SJSA1 (cell line): Measurements from ENCODE around the gene LAPTM4A. TPM values are rescaled to one million over a fixed set of nuclear protein-coding genes. Genes with fewer than 3 reads are reported as not detected.
A peak's percentile ranks its signal among the peaks of the same experiment; 100 is the strongest.
"Not testable (repeated sequence)": the region's sequence is repeated elsewhere in the genome, so short reads cannot be mapped to it uniquely, and the experiment has no call there.

ENCODE experiments used
- DNase-seq, 2 experiments: peaks; one replicate each; pipeline ENCODE4 v3.0.0-alpha.2; 2015 to 2020; ENCODE audit warnings: low spot score in 2 of 2, low read depth in 1 of 2
- H3K27ac ChIP-seq: fragments of 250-450 bp; sonication (Bioruptor Pico); 2 replicates; pipeline ENCODE4 v1.5.1; 2020; ENCODE audit warnings: mild to moderate bottlenecking, moderate library complexity
- H3K27me3 ChIP-seq: fragments of 250-450 bp; sonication (Bioruptor Pico); replicated peaks from 2 replicates; pipeline ENCODE4 v1.5.1; 2020; ENCODE audit warnings: mild to moderate bottlenecking, moderate library complexity
- H3K36me3 ChIP-seq: fragments of 250-450 bp; sonication (Bioruptor Pico); 2 replicates; pipeline ENCODE4 v1.5.1; 2020; ENCODE audit warnings: mild to moderate bottlenecking
- H3K4me1 ChIP-seq: fragments of 250-450 bp; sonication (Bioruptor Pico); replicated peaks from 2 replicates; pipeline ENCODE4 v1.6.1; 2021; ENCODE audit warnings: mild to moderate bottlenecking
- H3K4me3 ChIP-seq: fragments of 250-450 bp; sonication (Bioruptor Pico); 2 replicates; pipeline ENCODE4 v1.5.1; 2020; ENCODE audit warnings: mild to moderate bottlenecking
- H3K9me3 ChIP-seq: fragments of 250-450 bp; sonication (Bioruptor Pico); replicated peaks from 2 replicates; pipeline ENCODE4 v1.5.1; 2020; ENCODE audit warnings: mild to moderate bottlenecking
- total RNA-seq: library from RNA; depleted of rRNA; stranded (reverse); fragments of >200 nt; shearing (Covaris generic); gene quantifications from 2 replicates; pipeline ENCODE4 v1.2.3, GENCODE V29; 2014

Gene LAPTM4A
- total RNA-seq, 1 experiment from 2014 or later = 214 TPM

- no peak for DNase-seq
Measured at GRCh38 chr2:20052861-20053281, 1.4 kb upstream of the LAPTM4A start.

GRCh38 chr2:20052229-20052851, 912 bp upstream of the LAPTM4A start:
- no peaks in the 10 kb centered on the region for H3K36me3 ChIP-seq
- H3K4me1 ChIP-seq = peaks cover 32% of the 10 kb centered on the region
- peak overlapping the region; percentile 59 for H3K4me3 ChIP-seq
- peak overlapping the region; percentile 96 for H3K27ac ChIP-seq
- DNase-seq = peak in 1 of 2 experiments; percentile 81
- H3K27me3 ChIP-seq = no peaks in the 10 kb centered on the region
- H3K9me3 ChIP-seq = no peaks in the 10 kb centered on the region

More at GRCh38 chr2:20052861-20053281, 1.4 kb upstream of the LAPTM4A start:
- Histone ChIP-seq H3K36me3 (no peaks in the 10 kb centered on the region), H3K4me1 (peaks cover 32% of the 10 kb centered on the region), H3K4me3 (peak overlapping the region; percentile 59), H3K9me3 (no peaks in the 10 kb centered on the region), H3K27me3 (no peaks in the 10 kb centered on the region), H3K27ac (peak overlapping the region; percentile 96)

- DNase-seq = peak; percentile 65 to 73
- Histone ChIP-seq H3K27me3 (no peaks in the 10 kb centered on the region), H3K4me1 (peaks cover 32% of the 10 kb centered on the region), H3K9me3 (no peaks in the 10 kb centered on the region), H3K36me3 (no peaks in the 10 kb centered on the region), H3K27ac (peak overlapping the region; percentile 96), H3K4me3 (peak overlapping the region; percentile 59)
Measured at GRCh38 chr2:20050646-20051531, 539 bp downstream of the LAPTM4A start.

GRCh38 chr2:20050104-20050645, 1.3 kb downstream of the LAPTM4A start:
- peak in 1 of 2 experiments; percentile 44 for DNase-seq
- Histone ChIP-seq H3K4me3 (peak overlapping the region; percentile 59), H3K27me3 (no peaks in the 10 kb centered on the region), H3K27ac (peak overlapping the region; percentile 96), H3K36me3 (no peaks in the 10 kb centered on the region), H3K4me1 (peaks cover 32% of the 10 kb centered on the region), H3K9me3 (no peaks in the 10 kb centered on the region)

GRCh38 chr2:20049637-20050036, 1.8 kb downstream of the LAPTM4A start:
- no peaks in the 10 kb centered on the region for H3K27me3 ChIP-seq
- DNase-seq = peak in 1 of 2 experiments; percentile 39
- H3K27ac ChIP-seq = peak overlapping the region; percentile 96
- H3K36me3 ChIP-seq = no peaks in the 10 kb centered on the region
- no peaks in the 10 kb centered on the region for H3K9me3 ChIP-seq
- H3K4me3 ChIP-seq = peak overlapping the region; percentile 59
- H3K4me1 ChIP-seq = peaks cover 32% of the 10 kb centered on the region

- no peaks in the 10 kb centered on the region for H3K27me3 ChIP-seq
- peak overlapping the region; percentile 96 for H3K27ac ChIP-seq
- no peak for DNase-seq
- H3K36me3 ChIP-seq = peaks cover 2% of the 10 kb centered on the region; the same call in 1 of the 2 replicates
- no peaks in the 10 kb centered on the region for H3K9me3 ChIP-seq
- H3K4me3 ChIP-seq = peak overlapping the region; percentile 59
- H3K4me1 ChIP-seq = peaks cover 32% of the 10 kb centered on the region
Measured at GRCh38 chr2:20048488-20049448, 2.7 kb downstream of the LAPTM4A start.

GRCh38 chr2:20045712-20046292, 5.6 kb downstream of the LAPTM4A start:
- not testable (repeated sequence) for DNase-seq, H3K4me3 ChIP-seq, H3K27me3 ChIP-seq, H3K9me3 ChIP-seq, H3K27ac ChIP-seq, H3K36me3 ChIP-seq
- peaks cover 22% of the 10 kb centered on the region for H3K4me1 ChIP-seq

- H3K4me1 ChIP-seq = peaks cover 25% of the 10 kb centered on the region
- no peaks in the 10 kb centered on the region for H3K9me3 ChIP-seq
- peaks cover 17% of the 10 kb centered on the region for H3K36me3 ChIP-seq
- no peak overlapping the region for H3K4me3 ChIP-seq
- no peaks in the 10 kb centered on the region for H3K27me3 ChIP-seq
- no peak overlapping the region for H3K27ac ChIP-seq
- no peak for DNase-seq
Measured at GRCh38 chr2:20044778-20045177, 6.7 kb downstream of the LAPTM4A start.

- no peak overlapping the region for H3K4me3 ChIP-seq
- H3K4me1 ChIP-seq = peaks cover 5% of the 10 kb centered on the region
- peaks cover 40% of the 10 kb centered on the region for H3K36me3 ChIP-seq
- H3K9me3 ChIP-seq = no peaks in the 10 kb centered on the region
- no peaks in the 10 kb centered on the region for H3K27me3 ChIP-seq
- no peak overlapping the region for H3K27ac ChIP-seq
- no peak for DNase-seq
Measured at GRCh38 chr2:20042531-20042930, 8.9 kb downstream of the LAPTM4A start.

GRCh38 chr2:20040489-20041172, 10.8 kb downstream of the LAPTM4A start:
- Histone ChIP-seq H3K27me3 (no peaks in the 10 kb centered on the region), H3K27ac (no peak overlapping the region), H3K4me3 (no peak overlapping the region), H3K36me3 (peaks cover 59% of the 10 kb centered on the region), H3K9me3 (no peaks in the 10 kb centered on the region), H3K4me1 (peaks cover 5% of the 10 kb centered on the region)
- peak in 1 of 2 experiments; percentile 33 for DNase-seq

GRCh38 chr2:20037660-20038059, 13.8 kb downstream of the LAPTM4A start:
- no peak for DNase-seq
- Histone ChIP-seq H3K9me3 (no peaks in the 10 kb centered on the region), H3K4me3 (no peak overlapping the region), H3K36me3 (peaks cover 82% of the 10 kb centered on the region), H3K4me1 (peaks cover 5% of the 10 kb centered on the region), H3K27ac (no peak overlapping the region), H3K27me3 (no peaks in the 10 kb centered on the region)

- no peak overlapping the region for H3K27ac ChIP-seq
- H3K4me1 ChIP-seq = peaks cover 5% of the 10 kb centered on the region
- H3K36me3 ChIP-seq = peaks cover 97% of the 10 kb centered on the region
- H3K27me3 ChIP-seq = no peaks in the 10 kb centered on the region
- DNase-seq = no peak
- H3K9me3 ChIP-seq = no peaks in the 10 kb centered on the region
- H3K4me3 ChIP-seq = no peak overlapping the region
Measured at GRCh38 chr2:20035955-20036666, 15.3 kb downstream of the LAPTM4A start.
